HL-60 (cell line): Measurements from ENCODE around the gene ZSCAN5A.

Experiments used
- DNase-seq, 2 experiments: peaks; one replicate each; pipeline ENCODE4 v3.0.0-alpha.2; 2010 to 2020; ENCODE audit warnings: low read depth in 1 of 2, low spot score in 1 of 2
- H3K27ac ChIP-seq: fragments of 250-450 bp; sonication (Bioruptor Pico); replicated peaks from 2 replicates; pipeline ENCODE4 v1.5.1; 2020; ENCODE audit warnings: mild to moderate bottlenecking, moderate library complexity
- H3K27me3 ChIP-seq: fragments of 250-450 bp; sonication (Bioruptor Pico); 2 replicates; pipeline ENCODE4 v1.5.1; 2021; ENCODE audit warnings: mild to moderate bottlenecking, moderate library complexity; ENCODE audit not compliant: insufficient read depth, poor library complexity, severe bottlenecking
- H3K4me3 ChIP-seq: replicated peaks from 2 replicates; pipeline ENCODE4 v1.5.1; 2011; ENCODE audit warnings: mild to moderate bottlenecking, control low read depth, low read length; ENCODE audit not compliant: insufficient read depth
- CTCF ChIP-seq: IDR thresholded peaks from one replicate; pipeline ENCODE4 v1.5.1; 2011; ENCODE audit warnings: low read length, control low read depth, inconsistent platforms; ENCODE audit not compliant: insufficient read depth
- GABPA ChIP-seq: IDR thresholded peaks from 2 replicates; pipeline ENCODE4 v1.6.1; 2012; ENCODE audit warnings: low read depth
- POLR2AphosphoS5 ChIP-seq: IDR thresholded peaks from 2 replicates; pipeline ENCODE4 v1.6.1; 2012; ENCODE audit warnings: low read depth
- REST ChIP-seq: IDR thresholded peaks from 2 replicates; pipeline ENCODE4 v1.6.1; 2012; ENCODE audit warnings: low read depth; ENCODE audit not compliant: insufficient replicate concordance
- SPI1 ChIP-seq: IDR thresholded peaks from 2 replicates; pipeline ENCODE4 v1.6.1; 2012; ENCODE audit warnings: low read depth, mild to moderate bottlenecking, borderline replicate concordance

The ZSCAN5A gene

DNA sequence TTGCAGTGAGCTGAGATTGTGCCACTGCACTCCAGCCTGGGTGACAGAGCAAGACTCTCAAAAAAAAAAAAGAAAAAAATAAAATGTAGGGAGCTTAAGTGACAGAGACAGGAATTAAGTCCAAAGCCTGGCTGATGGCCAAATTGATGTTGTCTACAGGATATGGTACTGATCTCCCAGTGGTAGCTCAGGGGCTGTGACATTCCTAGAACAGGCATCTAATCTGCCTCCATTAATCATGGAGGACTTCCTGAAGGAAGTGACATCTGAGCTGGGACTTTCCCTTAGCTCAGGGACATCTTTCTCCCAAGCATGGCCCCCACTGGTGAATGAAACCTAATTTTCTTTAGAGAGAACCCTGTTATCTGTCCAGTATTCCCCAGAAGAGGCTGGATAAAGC lies 53.5 kb downstream of the ZSCAN5A start:
- Histone ChIP-seq H3K27ac (no peak overlapping the region), H3K4me3 (no peak overlapping the region), H3K27me3 (no peaks in the 10 kb centered on the region)
- no peak for DNase-seq
- TF ChIP-seq SPI1 (no peak), REST (no peak), POLR2AphosphoS5 (no peak), GABPA (no peak), CTCF (no peak)

- Histone ChIP-seq H3K27ac (no peak overlapping the region), H3K27me3 (no peaks in the 10 kb centered on the region), H3K4me3 (no peak overlapping the region)
- TF ChIP-seq SPI1 (no peak), POLR2AphosphoS5 (no peak), GABPA (no peak), REST (no peak), CTCF (no peak)
- DNase-seq: no peak
Measured at GRCh38 chr19:56258272-56258671, 56.4 kb downstream of the ZSCAN5A start.

GRCh38 chr19:56253737-56254136 lies 60.9 kb downstream of the ZSCAN5A start:
- peak; percentile 26 to 52 for DNase-seq

More at GRCh38 chr19:56253737-56254136, 60.9 kb downstream of the ZSCAN5A start:
- no peak overlapping the region for H3K27ac ChIP-seq
- H3K27me3 ChIP-seq: no peaks in the 10 kb centered on the region
- no peak overlapping the region for H3K4me3 ChIP-seq
- TF ChIP-seq POLR2AphosphoS5 (no peak), SPI1 (no peak), REST (no peak), CTCF (peak; percentile 2)
